Endodermal cell (in vitro differentiated cells): Measurements from ENCODE around the gene CCND1. TPM values are rescaled to one million over a fixed set of nuclear protein-coding genes. Genes with fewer than 3 reads are reported as not detected.

Experiments
- DNase-seq: peaks from one replicate; pipeline ENCODE4 v3.0.0-alpha.2; 2017
- H3K27ac ChIP-seq: 2 replicates; pipeline ENCODE4 v1.5.1; 2013; ENCODE audit warnings: mild to moderate bottlenecking, low read depth, low read length, moderate library complexity
- H3K27me3 ChIP-seq: 2 replicates; pipeline ENCODE4 v1.6.1; 2013; ENCODE audit warnings: mild to moderate bottlenecking, low read length, moderate library complexity; ENCODE audit not compliant: insufficient read depth, control insufficient read depth, poor library complexity, severe bottlenecking
- H3K36me3 ChIP-seq: 2 replicates; pipeline ENCODE4 v1.7.0; 2013; ENCODE audit warnings: mild to moderate bottlenecking, low read length, moderate library complexity; ENCODE audit not compliant: control insufficient read depth, insufficient read depth
- H3K4me1 ChIP-seq: one replicate; pipeline ENCODE4 v1.7.0; 2013; ENCODE audit warnings: low read length; ENCODE audit not compliant: control insufficient read depth, insufficient read depth
- H3K4me3 ChIP-seq: 2 replicates; pipeline ENCODE4 v1.5.1; 2013; ENCODE audit warnings: mild to moderate bottlenecking, low read length, moderate library complexity
- H3K9ac ChIP-seq: 2 replicates; pipeline ENCODE4 v1.6.1; 2013; ENCODE audit warnings: mild to moderate bottlenecking, low read length, moderate library complexity; ENCODE audit not compliant: poor library complexity, severe bottlenecking; ENCODE audit errors: extremely low read depth
- H3K9me3 ChIP-seq: 2 replicates; pipeline ENCODE4 v1.6.1; 2013; ENCODE audit warnings: mild to moderate bottlenecking, low read length, moderate library complexity; ENCODE audit not compliant: control insufficient read depth
- H3K27ac Mint-ChIP-seq: 2 replicates; pipeline ENCODE4 v1.8.0; 2020; ENCODE audit warnings: mixed read lengths
- H3K27me3 Mint-ChIP-seq: 2 replicates; pipeline ENCODE4 v1.8.0; 2021; ENCODE audit warnings: mild to moderate bottlenecking, mixed read lengths; ENCODE audit not compliant: insufficient read depth
- H3K36me3 Mint-ChIP-seq: 2 replicates; pipeline ENCODE4 v1.8.0; 2020; ENCODE audit warnings: low read depth, mixed read lengths
- H3K4me1 Mint-ChIP-seq: 2 replicates; pipeline ENCODE4 v1.8.0; 2020; ENCODE audit warnings: mixed read lengths
- H3K4me3 Mint-ChIP-seq: 2 replicates; pipeline ENCODE4 v1.8.0; 2020; ENCODE audit warnings: mild to moderate bottlenecking, moderate library complexity, mixed read lengths
- H3K9me3 Mint-ChIP-seq: 2 replicates; pipeline ENCODE4 v1.8.0; 2020; ENCODE audit warnings: mild to moderate bottlenecking, mixed read lengths
- CTCF ChIP-seq: fragments of 200-600 bp; sonication (generic); conservative IDR thresholded peaks from 2 replicates; pipeline ENCODE4 v1.5.0; 2021; ENCODE audit warnings: antibody characterized with exemption, mild to moderate bottlenecking
- WGBS, 2 experiments: methylation state at CpG; one replicate each; pipeline versions ENCODE4 v1.1.5 to v1.1.7; 2013; ENCODE audit warnings: missing lambda C conversion rate in 2 of 2, mixed read lengths in 1 of 2; ENCODE audit not compliant: insufficient coverage in 1 of 2, insufficient read length in 1 of 2; 5-methylcytosine and 5-hydroxymethylcytosine counted together
- total RNA-seq, 2 donors: library from RNA; stranded (reverse); fragmentation: NEBNext Ultra II Directional in 1 of 2; extraction: Animal tissue kit (Norgen Biotek cat#: 25700) in 1 of 2; gene quantifications; 2 replicates in 1 of 2; 3 replicates in 1 of 2; pipeline ENCODE4 v1.2.1, GENCODE V29; 2021

Gene CCND1
- total RNA-seq, 2 donors from 2014 or later, result 65.7 to 214 TPM

DNA sequence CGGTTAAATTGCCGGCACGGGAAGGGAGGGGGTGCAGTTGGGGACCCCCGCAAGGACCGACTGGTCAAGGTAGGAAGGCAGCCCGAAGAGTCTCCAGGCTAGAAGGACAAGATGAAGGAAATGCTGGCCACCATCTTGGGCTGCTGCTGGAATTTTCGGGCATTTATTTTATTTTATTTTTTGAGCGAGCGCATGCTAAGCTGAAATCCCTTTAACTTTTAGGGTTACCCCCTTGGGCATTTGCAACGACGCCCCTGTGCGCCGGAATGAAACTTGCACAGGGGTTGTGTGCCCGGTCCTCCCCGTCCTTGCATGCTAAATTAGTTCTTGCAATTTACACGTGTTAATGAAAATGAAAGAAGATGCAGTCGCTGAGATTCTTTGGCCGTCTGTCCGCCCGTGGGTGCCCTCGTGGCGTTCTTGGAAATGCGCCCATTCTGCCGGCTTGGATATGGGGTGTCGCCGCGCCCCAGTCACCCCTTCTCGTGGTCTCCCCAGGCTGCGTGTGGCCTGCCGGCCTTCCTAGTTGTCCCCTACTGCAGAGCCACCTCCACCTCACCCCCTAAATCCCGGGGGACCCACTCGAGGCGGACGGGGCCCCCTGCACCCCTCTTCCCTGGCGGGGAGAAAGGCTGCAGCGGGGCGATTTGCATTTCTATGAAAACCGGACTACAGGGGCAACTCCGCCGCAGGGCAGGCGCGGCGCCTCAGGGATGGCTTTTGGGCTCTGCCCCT lies 529 bp upstream of the CCND1 start:
- Histone ChIP-seq H3K27me3 (peaks cover 43% of the 10 kb centered on the region), H3K9ac (peak overlapping the region; percentile 44), H3K36me3 (no peaks in the 10 kb centered on the region), H3K4me3 (peak overlapping the region; percentile 79), H3K4me1 (peaks cover 5% of the 10 kb centered on the region), H3K27ac (peak overlapping the region; percentile 81), H3K9me3 (no peaks in the 10 kb centered on the region)
- WGBS, 2 experiments, result 2 to 4% methylated on average over 16 to 43 of the region's 43 CpGs
- peaks cover 7% of the 10 kb centered on the region for H3K27me3 Mint-ChIP-seq
- peak overlapping the region; percentile 93 for H3K4me3 Mint-ChIP-seq
- peaks cover 8% of the 10 kb centered on the region for H3K4me1 Mint-ChIP-seq
- TF ChIP-seq CTCF, result no peak
- peaks cover 13% of the 10 kb centered on the region for H3K36me3 Mint-ChIP-seq
- peak; percentile 70 for DNase-seq
- no peaks in the 10 kb centered on the region for H3K9me3 Mint-ChIP-seq
- H3K27ac Mint-ChIP-seq, result peak overlapping the region; percentile 91

DNA sequence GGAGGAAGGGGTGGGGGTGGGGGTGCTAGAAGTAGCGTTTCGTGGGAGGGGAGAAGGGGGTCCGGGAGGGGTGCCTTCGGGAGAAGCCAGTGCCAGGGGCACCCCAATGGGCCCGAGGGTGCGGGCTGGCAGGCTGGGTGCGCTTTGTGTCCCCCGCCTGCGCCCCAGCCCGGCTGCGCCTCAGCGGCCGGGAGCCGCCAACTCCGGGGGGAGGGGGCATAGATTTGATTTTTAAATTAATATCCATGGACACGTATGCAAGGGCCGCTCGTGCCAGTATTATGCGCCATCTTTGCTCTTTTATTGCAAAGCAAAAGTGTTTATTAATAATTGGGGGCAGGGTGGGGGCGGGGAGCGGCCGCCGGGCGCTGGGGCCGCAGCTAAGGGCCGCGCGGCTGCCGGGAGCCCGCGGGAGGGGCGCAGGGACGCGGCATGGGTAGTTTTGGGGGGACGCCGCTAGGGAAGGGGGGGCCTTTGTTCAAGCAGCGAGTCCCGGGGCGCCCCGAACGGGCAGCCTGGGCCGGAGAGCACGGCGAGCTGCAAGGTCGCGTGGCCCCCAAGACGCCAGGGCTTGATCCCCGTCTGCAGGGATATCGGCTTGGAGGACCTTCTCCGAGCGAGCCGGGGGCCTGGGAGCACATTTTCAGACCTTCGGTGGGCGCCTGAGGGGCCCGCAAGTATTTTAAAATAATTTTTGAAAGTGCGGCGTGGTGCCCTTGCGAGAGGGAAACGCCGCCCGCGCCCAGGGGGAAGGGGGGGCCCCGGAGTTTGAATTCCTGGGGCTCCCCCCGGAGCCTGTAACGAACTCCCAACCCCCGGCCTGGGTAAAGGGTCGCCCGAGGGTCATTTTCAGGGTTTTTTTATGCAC lies 959 bp downstream of the CCND1 start:
- TF ChIP-seq CTCF, result no peak
- Histone ChIP-seq H3K27ac (peak overlapping the region; percentile 88), H3K9me3 (no peaks in the 10 kb centered on the region), H3K4me3 (peak overlapping the region; percentile 81), H3K27me3 (peaks cover 39% of the 10 kb centered on the region), H3K9ac (peak overlapping the region; percentile 63), H3K4me1 (peaks cover 5% of the 10 kb centered on the region), H3K36me3 (no peaks in the 10 kb centered on the region)
- peak; percentile 55 for DNase-seq
- 0% methylated on average over 19 to 68 of the region's 68 CpGs for WGBS, 2 experiments
- Mint-ChIP-seq H3K27me3 (peaks cover 4% of the 10 kb centered on the region), H3K4me1 (peaks cover 4% of the 10 kb centered on the region), H3K9me3 (no peaks in the 10 kb centered on the region), H3K27ac (no peak overlapping the region), H3K36me3 (peaks cover 21% of the 10 kb centered on the region), H3K4me3 (peak overlapping the region; percentile 93)

DNA sequence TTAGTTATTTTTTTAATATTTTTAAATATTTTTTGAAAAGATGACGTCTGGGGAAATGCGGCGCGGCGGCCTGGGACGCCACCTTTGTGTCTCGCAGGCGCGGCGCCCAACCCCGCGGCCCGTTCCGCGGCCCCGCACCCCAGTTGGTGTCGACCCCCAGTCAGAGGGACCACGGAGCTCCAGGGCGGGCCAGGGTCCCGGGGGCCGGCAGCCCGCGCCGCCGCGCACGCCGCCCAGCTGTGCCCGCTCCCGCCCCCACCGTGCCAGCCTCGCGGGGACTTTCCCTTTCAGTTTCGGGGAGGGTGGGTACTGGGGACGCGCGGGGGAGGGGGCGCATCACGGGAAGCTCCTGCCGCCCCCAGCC lies 1.6 kb downstream of the CCND1 start:
- H3K9ac ChIP-seq, result peak overlapping the region; percentile 63
- H3K4me1 ChIP-seq, result peaks cover 5% of the 10 kb centered on the region
- Mint-ChIP-seq H3K36me3 (peaks cover 24% of the 10 kb centered on the region), H3K4me3 (peak overlapping the region; percentile 93), H3K27me3 (peaks cover under 1% of the 10 kb centered on the region), H3K4me1 (peaks cover 4% of the 10 kb centered on the region), H3K27ac (no peak overlapping the region), H3K9me3 (no peaks in the 10 kb centered on the region)
- peaks cover 33% of the 10 kb centered on the region for H3K27me3 ChIP-seq
- H3K9me3 ChIP-seq, result no peaks in the 10 kb centered on the region
- H3K36me3 ChIP-seq, result no peaks in the 10 kb centered on the region
- no peak overlapping the region for H3K4me3 ChIP-seq
- no peak for DNase-seq
- H3K27ac ChIP-seq, result peak overlapping the region; percentile 78
- 0 to 1% methylated on average over 2 to 40 of the region's 40 CpGs for WGBS, 2 experiments
- no peak for TF ChIP-seq CTCF
